Measurements from ENCODE around the gene RYR2.

Gene RYR2

DNA sequence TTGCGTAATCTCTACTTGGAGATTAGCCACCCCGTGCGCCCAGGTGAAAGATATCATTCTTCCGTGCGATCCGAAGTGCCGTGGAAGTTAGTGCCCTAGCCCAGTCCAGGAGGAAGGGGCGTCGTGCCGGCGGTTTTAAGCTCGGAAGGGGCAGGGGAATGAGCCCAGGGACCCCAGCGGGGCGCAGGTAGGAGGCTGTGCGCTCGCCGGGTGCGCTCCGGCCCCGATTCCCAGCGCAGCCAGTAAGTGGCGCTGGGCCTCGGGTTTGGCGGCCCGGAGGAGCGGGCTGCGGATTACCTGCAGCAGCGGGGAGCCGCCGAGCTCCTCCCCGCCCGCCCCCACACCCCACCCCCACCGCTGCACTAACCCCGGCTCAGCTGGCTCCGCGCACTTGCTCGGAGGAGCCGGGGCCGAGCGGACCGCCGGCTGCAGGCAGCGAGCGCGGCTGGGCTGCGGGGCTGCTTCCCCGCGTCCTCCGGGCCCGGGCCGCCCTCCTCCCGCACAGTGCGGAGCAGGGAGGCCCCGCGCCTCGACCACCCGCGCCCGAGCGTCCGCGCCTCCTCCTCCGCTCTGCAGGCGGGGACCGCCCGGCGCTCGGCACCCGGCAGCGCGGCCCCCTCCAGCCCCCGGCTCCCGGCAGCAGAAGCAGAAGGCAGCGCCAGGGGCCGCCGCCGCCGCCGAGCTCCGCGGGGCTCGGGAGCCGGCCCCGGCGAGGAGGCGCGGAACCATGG lies at the start of gene RYR2:
TSS of gene RYR2 (plus strand) at position 390 of the 731 bp plus-strand sequence. CDS start at position 728, 338 bp downstream.
- H3K27ac ChIP-seq, result no peak within 1 kb of the TSS

DNA sequence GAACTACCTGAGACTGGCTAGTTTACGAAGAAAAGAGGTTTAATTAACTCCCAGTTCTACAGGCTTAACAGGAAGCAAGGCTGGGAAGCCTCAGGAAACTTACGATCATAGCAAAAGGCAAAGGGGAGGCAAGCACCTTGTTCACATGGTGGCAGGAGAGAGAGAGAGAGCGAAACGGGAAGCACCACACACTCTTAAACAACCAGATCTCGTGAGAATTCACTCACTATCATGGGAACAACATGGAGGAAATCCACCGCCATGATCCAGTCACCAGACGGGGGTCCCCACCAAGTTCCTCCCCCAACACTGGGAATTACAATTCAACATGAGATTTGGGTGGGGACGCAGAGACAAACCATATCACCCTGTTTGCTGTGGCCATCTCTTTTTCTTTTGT lies 49.5 kb upstream of the RYR2 start:
- H3K27ac ChIP-seq, result no peak overlapping the region
- TF ChIP-seq, protein P1, sequence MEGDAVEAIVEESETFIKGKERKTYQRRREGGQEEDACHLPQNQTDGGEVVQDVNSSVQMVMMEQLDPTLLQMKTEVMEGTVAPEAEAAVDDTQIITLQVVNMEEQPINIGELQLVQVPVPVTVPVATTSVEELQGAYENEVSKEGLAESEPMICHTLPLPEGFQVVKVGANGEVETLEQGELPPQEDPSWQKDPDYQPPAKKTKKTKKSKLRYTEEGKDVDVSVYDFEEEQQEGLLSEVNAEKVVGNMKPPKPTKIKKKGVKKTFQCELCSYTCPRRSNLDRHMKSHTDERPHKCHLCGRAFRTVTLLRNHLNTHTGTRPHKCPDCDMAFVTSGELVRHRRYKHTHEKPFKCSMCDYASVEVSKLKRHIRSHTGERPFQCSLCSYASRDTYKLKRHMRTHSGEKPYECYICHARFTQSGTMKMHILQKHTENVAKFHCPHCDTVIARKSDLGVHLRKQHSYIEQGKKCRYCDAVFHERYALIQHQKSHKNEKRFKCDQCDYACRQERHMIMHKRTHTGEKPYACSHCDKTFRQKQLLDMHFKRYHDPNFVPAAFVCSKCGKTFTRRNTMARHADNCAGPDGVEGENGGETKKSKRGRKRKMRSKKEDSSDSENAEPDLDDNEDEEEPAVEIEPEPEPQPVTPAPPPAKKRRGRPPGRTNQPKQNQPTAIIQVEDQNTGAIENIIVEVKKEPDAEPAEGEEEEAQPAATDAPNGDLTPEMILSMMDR (conservative IDR thresholded peaks at IDR 0.05), result no peak
- TF ChIP-seq ZFX (IDR thresholded peaks at IDR 0.05), result no peak

More for the DNA sequence above, at the start of gene RYR2:
- TF ChIP-seq, protein P1 (conservative IDR thresholded peaks at IDR 0.05), result no peak
- no peak for TF ChIP-seq ZFX (IDR thresholded peaks at IDR 0.05)

DNA sequence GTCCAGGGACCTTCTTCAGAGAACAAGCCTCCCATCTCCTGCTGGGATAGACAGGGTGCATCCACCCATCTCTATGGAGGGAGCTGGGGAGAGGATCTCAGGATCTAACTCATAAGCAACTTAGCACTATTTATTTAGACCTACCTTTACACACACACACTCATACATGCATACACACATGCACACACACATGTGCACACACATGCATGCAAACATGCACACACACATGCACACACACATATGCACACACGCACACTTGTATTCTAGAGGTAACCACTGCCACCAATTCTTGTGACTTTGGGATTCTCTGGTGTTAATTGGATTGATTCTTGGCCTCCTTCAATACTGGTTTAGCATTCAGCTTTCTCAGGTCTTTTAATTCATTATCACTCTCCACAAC lies 47.5 kb upstream of the RYR2 start:
- no peak overlapping the region for H3K27ac ChIP-seq
- TF ChIP-seq, protein P1 (conservative IDR thresholded peaks at IDR 0.05), result no peak
- TF ChIP-seq ZFX (IDR thresholded peaks at IDR 0.05), result no peak

DNA sequence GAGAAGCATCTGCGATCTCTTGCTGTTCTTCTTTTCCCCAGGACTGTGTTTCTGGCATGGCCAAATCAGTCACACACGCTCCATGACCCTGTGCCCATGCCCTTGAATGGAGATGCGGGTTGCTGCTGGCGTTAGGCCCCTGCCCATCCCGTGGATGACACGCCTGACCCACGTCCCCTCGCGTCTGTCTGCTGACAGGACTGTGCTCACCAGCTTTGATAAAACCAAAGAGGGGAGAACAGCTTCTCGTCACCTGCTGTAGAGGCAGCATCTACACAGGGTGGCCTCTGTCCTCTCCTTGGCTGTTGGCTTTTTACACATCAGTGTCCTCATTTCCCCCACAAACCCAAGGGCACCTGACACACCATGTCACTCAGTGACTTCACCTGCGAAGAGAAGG lies 44.6 kb upstream of the RYR2 start:
- no peak overlapping the region for H3K27ac ChIP-seq

DNA sequence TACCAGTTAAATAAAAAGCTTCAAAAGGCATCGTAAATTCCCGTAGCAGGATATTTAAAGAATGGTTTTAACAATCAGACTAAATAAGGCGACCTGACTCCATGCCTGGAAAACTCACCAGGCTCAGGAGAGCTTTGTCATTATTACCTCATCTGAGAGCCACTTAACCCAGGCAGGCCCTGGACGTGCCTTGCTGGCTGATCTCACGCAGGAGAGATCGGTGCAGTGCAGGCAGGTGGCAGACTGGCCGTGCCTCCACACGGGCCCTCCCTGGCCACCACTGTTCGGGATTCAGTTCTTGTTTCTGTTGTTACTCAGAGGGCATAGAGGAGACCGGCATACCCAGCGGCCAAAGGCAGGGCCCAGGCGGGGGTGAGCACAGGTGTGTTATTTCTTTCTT lies 44.1 kb upstream of the RYR2 start:
- TF ChIP-seq ZFX (IDR thresholded peaks at IDR 0.05), result no peak
- TF ChIP-seq, protein P1 (conservative IDR thresholded peaks at IDR 0.05), result no peak
- no peak overlapping the region for H3K27ac ChIP-seq

More for the DNA sequence above, 44.6 kb upstream of the RYR2 start:
- no peak for TF ChIP-seq ZFX (IDR thresholded peaks at IDR 0.05)
- TF ChIP-seq, protein P1 (conservative IDR thresholded peaks at IDR 0.05), result no peak

DNA sequence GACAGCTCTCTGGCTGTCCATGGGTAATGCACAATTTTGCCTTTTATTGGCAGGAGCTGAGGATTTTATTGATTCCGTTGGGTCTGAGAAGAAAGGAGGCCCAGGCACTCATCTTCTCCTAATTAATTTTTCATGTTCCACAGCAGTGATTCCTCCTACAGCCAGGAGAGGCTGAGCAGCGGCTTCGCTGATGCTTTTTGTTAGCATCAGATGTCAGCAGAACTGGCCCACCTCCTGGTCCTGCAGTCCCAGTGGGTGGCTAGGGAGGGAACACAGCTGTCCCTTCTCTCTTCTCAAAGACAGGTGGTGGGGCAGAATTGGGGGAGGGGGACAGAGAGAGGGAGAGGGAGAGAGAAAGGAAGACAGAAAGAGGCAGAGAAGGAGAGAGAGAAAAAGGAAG lies 43.4 kb upstream of the RYR2 start:
- no peak overlapping the region for H3K27ac ChIP-seq

DNA sequence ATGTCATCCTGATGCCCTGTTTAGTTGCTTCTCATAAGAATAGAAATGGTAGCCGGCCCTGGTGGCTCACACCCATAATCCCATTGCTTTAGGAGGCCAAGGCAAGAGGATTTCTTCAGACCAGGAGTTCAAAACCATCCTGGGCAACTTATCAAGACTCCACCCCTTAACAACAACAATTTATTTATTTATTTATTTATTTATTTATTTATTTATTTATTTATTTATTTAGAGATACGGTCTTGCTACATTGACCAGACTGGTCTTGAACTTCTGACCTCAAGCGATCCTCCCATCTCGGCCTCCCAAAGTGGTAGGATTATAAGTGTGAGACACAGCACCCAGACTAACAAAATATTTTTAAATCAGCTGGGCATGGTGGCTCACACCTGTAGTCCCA lies 41.8 kb upstream of the RYR2 start:
- TF ChIP-seq, protein P1 (conservative IDR thresholded peaks at IDR 0.05), result no peak
- no peak for TF ChIP-seq ZFX (IDR thresholded peaks at IDR 0.05)
- no peak overlapping the region for H3K27ac ChIP-seq

More for the DNA sequence above, 43.4 kb upstream of the RYR2 start:
- no peak for TF ChIP-seq ZFX (IDR thresholded peaks at IDR 0.05)
- TF ChIP-seq, protein P1 (conservative IDR thresholded peaks at IDR 0.05), result no peak
